ENCODE results near the gene ST3GAL2.
"Not testable (repeated sequence)": the region's sequence is repeated elsewhere in the genome, so short reads cannot be mapped to it uniquely, and the experiment has no call there.

ST3GAL2 gene

GRCh38 chr16:70421014-70421413 is 17.9 kb downstream of the ST3GAL2 start:
- no peak for DNase-seq (ENCODE audit: low read depth, low spot score)
- H3K4me3 ChIP-seq (ENCODE audit: low read length): no peak overlapping the region

DNA sequence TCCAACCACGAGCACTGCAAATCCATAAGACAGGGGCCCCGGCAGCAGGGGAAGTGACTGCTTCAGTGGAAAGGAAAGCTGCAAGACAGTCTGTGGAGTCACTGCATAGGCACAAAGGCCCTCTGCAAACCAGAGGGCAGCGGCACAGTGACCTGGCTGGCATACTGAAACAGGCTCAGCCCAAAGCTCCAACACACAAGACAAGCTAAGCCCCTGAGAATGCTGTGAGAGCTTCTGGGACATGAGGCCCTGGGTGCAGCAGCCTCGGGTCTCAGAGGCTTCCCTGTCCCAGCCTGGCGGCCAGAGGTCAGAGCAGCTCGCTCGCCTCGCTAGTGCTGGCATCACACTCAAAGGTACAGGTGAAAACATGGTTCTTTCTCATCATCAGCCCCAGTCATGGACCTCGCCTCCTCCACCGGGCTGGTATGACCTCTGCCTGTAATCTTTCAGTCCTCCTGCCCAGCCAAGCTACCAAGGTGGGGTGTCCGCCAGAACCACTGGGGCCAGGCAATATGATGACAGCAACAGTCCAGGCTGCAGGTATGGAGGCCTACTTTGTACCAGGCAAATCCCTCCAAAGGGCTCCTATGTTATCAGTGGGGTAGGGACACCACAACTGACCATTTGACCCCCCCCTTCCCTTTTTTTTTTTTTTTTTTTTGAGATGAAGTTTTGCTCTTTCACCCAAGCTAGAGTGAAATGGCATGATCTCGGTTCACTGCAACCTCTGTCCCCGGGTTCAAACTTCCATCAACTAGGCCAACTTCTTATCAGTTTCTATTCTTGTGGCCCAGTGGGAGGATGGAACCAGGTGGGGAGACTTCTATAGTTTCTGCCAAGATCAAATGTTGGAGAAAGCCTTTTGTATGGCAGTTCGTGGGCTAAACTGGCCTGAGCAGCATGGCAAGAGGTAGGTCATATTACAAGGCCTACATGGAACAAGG is 19.2 kb downstream of the ST3GAL2 start:
- no peak overlapping the region for H3K4me3 ChIP-seq (ENCODE audit: low read length)
- DNase-seq (ENCODE audit: low read depth, low spot score): no peak

- H3K4me3 ChIP-seq (ENCODE audit: low read length): peak overlapping the region; percentile 5; the same call in 1 of the 2 replicates
- no peak for DNase-seq (ENCODE audit: low read depth, low spot score)
Observed at GRCh38 chr16:70418993-70419318, 19.9 kb downstream of the ST3GAL2 start.

- no peak for DNase-seq (ENCODE audit: low read depth, low spot score)
- peak overlapping the region; percentile 5; the same call in 1 of the 2 replicates for H3K4me3 ChIP-seq (ENCODE audit: low read length)
Observed at GRCh38 chr16:70418274-70418992, 20.5 kb downstream of the ST3GAL2 start.

DNA sequence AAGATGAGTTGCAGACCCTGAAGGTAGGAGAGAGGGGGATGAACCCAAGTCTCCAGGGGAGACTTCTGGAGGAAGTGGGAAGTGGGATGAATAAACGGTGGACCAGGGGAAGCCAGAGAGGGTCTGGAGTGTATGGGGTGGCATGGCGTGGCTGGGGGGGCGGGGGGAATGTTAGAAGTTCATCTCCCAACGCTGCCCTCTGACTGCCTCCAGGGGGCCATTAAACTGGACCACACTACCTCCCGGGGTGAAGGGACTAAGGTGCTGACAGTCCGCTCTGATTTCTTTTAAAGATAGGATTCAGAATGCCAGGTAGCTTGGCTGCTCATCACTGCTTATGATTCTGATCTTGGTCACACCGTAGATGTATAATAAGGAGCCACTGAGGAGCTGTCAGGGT is 21.2 kb downstream of the ST3GAL2 start:
- no peak overlapping the region for H3K4me3 ChIP-seq (ENCODE audit: low read length)
- no peak for DNase-seq (ENCODE audit: low read depth, low spot score)

- no peak overlapping the region for H3K4me3 ChIP-seq (ENCODE audit: low read length)
- DNase-seq (ENCODE audit: low read depth, low spot score): no peak
Observed at GRCh38 chr16:70416748-70417616, 21.9 kb downstream of the ST3GAL2 start.

DNA sequence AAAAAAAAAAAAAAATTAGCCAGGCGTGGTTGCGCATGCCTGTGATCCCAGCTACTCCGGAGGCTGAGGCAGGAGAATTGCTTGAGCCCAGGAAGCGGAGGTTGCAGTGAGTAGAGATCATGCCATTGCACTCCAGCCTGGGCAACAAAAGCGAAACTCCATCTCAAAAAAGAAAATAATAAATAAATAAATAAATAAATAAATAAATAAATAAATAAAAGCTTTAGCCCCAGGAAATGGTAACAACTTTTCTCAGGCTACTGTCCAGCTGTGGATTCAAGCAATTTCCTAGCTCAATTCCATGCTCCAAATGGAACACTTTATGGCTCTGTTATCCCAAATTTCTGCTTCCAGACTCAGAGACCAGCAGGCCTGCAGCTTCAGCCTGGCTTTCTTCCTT is 25.3 kb downstream of the ST3GAL2 start:
- not testable (repeated sequence) for DNase-seq (ENCODE audit: low read depth, low spot score); H3K4me3 ChIP-seq (ENCODE audit: low read length)

GRCh38 chr16:70412385-70412784 is 26.5 kb downstream of the ST3GAL2 start:
- DNase-seq (ENCODE audit: low read depth, low spot score): no peak
- no peak overlapping the region for H3K4me3 ChIP-seq (ENCODE audit: low read length)

DNA sequence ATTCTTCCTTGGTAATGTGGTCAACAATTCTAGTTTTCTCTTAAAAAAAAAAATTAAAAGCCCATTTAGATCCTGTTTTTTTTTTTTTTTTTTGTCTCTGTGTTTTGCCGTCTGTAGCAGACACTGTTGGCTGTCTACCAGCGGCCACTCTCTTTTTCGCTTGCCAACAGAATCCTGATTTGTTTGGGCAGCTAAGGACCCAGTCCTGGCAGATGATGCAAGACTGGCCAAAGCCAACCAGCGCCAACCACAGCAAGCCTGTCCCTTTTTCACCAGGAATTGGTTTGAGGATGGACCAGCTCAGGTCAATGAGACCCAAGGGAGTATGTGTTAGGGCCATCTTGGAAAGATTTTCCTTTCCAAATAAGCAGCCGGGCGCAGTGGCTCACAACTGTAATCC is 28.2 kb downstream of the ST3GAL2 start:
- DNase-seq (ENCODE audit: low read depth, low spot score): no peak
- H3K4me3 ChIP-seq (ENCODE audit: low read length): no peak overlapping the region

- no peak for DNase-seq (ENCODE audit: low read depth, low spot score)
- no peak overlapping the region for H3K4me3 ChIP-seq (ENCODE audit: low read length)
Observed at GRCh38 chr16:70407811-70408274, 31.1 kb downstream of the ST3GAL2 start.

- DNase-seq (ENCODE audit: low read depth, low spot score); H3K4me3 ChIP-seq (ENCODE audit: low read length): not testable (repeated sequence)
Observed at GRCh38 chr16:70406104-70406503, 32.8 kb downstream of the ST3GAL2 start.

DNA sequence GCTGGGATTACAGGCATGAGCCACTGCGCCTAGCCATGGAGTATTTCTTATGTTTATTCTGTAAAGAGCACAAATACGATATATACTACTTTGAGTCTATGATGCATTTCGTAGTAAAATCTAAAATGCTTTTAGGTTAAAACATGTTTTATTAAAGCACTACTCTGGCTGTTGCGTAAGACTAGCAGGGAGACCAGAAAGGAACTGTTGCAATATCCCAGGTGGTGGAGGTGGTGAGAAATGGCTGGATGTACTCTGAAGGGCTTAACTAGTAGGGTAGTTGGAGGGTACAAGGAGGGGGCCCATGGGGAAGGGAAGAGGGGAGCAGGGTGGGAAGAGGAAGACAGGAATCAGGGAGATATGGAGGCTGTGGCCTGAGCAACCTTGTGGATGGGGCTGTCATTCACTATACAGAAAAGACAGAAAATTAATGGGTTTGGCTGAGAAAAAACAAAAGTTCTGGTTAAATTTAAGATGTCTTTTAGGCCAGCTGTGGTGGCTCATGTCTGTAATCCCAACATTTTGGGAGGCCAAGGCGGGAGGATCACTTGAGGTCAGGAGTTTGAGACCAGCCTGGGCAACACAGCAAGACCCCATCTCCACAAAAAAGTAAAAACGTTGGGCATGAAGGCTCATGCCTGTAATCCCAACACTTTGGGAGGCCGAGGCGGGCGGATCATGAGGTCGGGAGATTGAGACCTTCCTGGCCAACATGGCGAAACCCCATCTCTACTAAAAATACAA is 35.8 kb downstream of the ST3GAL2 start:
- H3K4me3 ChIP-seq (ENCODE audit: low read length): no peak overlapping the region
- peak; percentile 55 for DNase-seq (ENCODE audit: low read depth, low spot score)

DNA sequence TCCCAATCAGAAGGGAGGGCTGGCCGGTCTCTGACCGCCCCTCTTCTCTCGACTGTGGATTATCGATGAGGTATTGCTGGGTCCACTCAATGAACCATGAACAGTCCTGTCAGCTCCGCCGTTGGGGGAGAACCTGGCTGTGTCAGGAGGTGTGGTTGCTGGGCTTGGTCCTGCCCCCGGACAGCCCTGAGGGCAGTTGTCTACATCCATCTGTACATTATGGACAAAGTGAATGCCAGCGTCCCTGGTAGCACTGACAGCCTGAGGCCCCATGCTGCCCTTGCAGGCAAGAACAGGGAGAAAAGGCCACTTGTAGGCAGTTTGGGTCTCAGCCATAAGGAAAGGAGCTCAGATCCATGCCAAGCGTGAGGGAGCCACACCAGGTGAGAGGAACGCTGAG is 38.9 kb downstream of the ST3GAL2 start:
- H3K4me3 ChIP-seq (ENCODE audit: low read length): no peak overlapping the region
- DNase-seq (ENCODE audit: low read depth, low spot score): no peak

GRCh38 chr16:70399381-70399780 is 39.5 kb downstream of the ST3GAL2 start:
- H3K4me3 ChIP-seq (ENCODE audit: low read length): no peak overlapping the region
- no peak for DNase-seq (ENCODE audit: low read depth, low spot score)

DNA sequence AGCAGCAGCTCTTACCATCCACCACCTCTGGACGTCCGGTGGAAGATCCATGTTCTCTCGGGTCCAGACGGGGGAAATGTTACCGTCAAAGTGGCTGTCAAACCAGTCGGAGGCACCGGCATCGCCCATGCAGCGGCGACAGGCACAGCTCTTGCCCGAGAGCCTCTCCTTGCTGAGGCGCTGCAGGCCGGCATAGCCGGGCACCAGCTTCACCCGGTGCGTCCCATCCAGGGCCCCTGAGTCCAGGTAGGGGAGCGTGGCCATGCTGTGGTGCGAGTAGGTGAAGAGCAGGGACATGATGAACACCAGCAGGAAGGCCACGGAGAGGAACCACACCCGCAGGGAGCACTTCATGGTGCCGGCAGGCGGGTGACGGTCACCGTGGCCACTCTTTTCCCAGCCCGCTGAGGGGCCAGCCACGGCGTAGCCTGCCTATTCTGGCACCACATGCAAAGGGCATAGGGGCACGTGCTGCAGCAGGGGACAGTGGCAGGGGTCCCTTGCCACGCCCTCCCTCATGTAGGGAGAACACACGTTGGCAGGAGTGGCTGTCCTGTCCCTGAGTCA is 40.6 kb downstream of the ST3GAL2 start:
- no peak for DNase-seq (ENCODE audit: low read depth, low spot score)
- no peak overlapping the region for H3K4me3 ChIP-seq (ENCODE audit: low read length)

DNA sequence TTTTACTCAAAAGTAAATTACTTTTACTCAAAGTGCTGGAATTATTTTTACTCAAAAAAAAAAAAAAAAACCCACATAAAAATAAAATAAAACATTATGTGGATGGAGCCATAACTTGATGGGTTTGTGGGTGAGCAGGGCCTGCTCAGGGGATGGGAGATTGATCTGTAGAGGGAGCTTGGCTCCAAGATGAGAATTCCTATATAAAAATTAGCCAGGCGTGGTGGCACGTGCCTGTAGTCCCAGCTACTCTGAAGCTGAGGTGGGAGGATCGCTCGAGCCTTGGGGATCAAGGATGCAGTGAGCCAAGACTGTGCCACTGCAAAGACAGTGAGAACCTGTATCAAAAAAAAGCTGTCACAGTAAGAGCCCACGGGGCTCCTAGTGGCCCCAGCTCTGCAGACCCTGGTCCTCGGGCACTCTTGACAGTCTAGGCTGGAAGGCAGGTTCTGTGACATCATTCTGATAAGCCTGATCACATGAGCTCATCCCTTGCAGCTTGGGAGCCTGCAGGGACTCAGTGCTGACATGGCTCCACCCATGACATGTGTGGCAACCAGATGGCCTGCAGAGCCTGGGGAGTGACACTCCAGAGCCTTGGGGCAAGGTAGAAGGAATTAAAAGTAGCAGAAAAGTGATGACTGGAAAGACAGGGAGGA is 42.5 kb downstream of the ST3GAL2 start:
- DNase-seq (ENCODE audit: low read depth, low spot score): no peak
- no peak overlapping the region for H3K4me3 ChIP-seq (ENCODE audit: low read length)

DNA sequence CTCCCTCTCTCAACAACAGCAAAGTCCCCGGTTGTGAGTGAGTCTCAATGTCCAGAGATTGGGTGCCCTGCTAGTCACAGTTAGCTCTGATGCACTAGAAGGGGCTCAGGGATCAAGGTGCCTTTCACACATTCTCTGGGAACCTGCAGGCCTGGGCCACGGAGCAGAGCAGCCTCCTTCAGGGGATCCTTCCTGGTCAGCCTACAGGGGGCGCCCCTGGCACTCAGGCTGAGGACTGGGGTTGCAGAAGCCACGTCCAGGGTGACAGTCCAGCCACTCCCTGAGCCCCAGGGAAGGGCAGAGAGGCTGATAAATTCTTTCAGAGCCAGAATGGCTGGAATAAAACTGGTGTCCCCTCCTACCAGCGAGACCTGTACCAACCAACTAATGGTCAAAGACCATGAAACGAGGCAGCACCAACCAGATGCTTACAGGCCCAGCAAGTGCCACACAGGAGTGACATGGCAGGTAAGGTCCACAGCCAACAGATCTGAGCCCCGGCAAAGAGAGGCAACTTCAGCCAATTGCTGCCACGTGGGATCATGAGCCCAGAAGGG is 43.5 kb downstream of the ST3GAL2 start:
- no peak for DNase-seq (ENCODE audit: low read depth, low spot score)
- H3K4me3 ChIP-seq (ENCODE audit: low read length): no peak overlapping the region

DNA sequence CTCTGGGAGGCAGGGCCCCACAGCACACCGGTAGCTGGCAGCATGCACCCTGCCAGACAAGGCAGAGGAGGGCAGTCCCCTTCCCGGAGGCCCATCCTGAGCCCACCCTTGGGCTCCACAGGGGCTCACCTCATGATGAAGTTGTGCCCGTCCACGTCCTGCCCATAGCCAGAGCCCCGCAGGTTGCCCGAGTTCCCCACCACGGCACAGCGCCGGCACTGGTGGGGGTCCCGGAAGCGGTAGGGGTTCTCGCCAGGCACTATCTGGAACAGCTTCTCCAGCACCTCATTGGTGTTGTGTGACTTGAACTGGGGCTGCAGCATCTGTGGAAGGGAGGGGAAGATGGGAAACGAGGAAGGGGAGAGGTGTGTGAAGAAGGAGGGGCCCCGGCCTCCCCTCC is 44.0 kb downstream of the ST3GAL2 start:
- no peak overlapping the region for H3K4me3 ChIP-seq (ENCODE audit: low read length)
- no peak for DNase-seq (ENCODE audit: low read depth, low spot score)
